DND-41 (cell line): Measurements from ENCODE around the gene ERMAP.

Source experiments
- CTCF ChIP-seq: IDR thresholded peaks from 2 replicates; pipeline ENCODE4 v1.5.1; 2012; ENCODE audit warnings: borderline replicate concordance, low read length, moderate library complexity, mild to moderate bottlenecking; ENCODE audit not compliant: poor library complexity, severe bottlenecking; ENCODE audit errors: extremely low read depth
- EZH2 ChIP-seq: IDR thresholded peaks from 3 replicates; pipeline ENCODE4 v1.6.1; 2012; ENCODE audit warnings: borderline replicate concordance, low read depth, mild to moderate bottlenecking, moderate library complexity, low read length, inconsistent platforms; ENCODE audit not compliant: severe bottlenecking

DNA sequence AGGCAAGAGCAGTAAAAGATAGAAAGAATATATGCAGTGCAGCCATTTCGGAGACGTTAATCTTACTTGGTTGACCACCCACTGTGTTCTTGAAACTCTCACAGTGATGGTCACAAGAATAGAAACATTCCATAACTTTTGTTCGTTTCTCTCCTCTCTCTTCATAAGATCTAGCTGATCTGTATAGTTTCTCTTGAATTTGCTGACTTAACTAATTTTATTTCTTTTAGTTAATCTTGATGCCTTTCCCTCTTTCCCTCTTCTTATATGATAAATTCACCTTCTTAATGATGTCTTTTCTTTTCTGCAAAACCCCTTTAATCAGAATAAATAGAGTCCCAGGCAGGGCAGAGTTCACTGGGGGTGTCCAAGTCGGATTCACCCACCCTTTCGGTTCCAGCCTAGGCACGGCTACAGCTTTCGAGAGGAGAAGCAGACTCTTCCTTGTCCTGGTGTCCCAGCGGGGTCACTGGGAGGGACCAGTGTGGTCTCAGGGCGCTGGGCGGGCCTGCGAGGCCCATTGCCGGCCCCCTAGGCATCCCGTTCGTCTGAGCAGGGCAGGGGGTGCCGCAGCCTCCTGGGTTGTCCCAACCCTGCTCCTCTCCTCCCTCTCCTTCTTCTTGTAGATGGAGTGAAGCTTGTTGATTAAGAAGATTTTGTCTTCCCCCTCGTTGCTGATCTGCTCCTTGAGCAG, 69.3 kb downstream of the ERMAP start:
- no peak for TF ChIP-seq EZH2
- no peak for TF ChIP-seq CTCF
